RPMI7951 (cell line): ENCODE measurements around the gene PPP6R2. TPM values are rescaled to one million over a fixed set of nuclear protein-coding genes. Genes with fewer than 3 reads are reported as not detected.

Experiments
- DNase-seq: peaks from one replicate; pipeline ENCODE4 v3.0.0-alpha.2; 2012; ENCODE audit warnings: low read depth
- total RNA-seq: library from RNA; depleted of rRNA; stranded (reverse); fragments of >200 nt; shearing (Covaris generic); gene quantifications from 2 replicates; pipeline ENCODE4 v1.2.3, GENCODE V29; 2014; rRNA removed

PPP6R2 gene
- total RNA-seq, 1 experiment from 2014 or later: 15.3 TPM

- DNase-seq: no peak
Measured at GRCh38 chr22:50483977-50484853, 141.1 kb downstream of the PPP6R2 start.

- peak; percentile 34 for DNase-seq
Measured at GRCh38 chr22:50485221-50486131, 142.3 kb downstream of the PPP6R2 start.

DNA sequence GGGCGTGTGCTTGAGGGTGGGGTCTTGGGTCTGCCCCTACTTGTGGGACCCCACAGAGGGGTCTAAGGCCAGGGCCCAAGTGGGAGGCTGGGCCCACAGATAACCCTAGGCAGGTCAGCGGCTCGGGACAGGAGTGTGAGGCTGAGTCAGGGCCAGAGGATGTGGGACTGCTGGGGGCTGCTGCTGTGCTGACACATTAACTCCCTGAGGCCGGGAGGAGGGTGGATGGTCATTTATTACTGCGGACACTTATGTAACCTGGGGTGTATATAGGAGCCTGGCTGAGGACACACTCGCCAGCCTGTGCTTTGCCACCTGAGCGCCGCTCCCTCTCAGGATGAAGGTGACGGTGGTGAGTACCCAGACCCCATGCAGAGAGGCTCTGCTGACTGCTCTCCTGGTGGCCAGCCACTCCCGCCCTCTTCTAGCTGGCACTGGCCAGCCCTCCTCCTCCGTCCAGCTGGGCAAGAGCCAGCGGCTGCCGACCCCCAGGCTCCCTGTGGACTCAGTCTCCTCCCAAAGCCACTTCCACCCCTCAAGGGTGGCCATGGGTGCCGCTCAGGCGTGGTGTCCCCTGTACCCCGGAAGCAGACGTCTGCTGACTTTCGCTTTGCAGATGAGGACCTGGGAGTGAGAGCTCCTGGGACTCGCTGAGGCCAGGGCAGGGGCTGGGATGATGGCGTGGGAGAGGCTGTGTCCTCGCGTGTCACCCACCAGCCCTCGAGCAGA, 143.6 kb downstream of the PPP6R2 start, which contains the start of gene MIOX:
MIOX (plus strand) TSS at position 299 of the 729 bp plus-strand sequence; CDS start at position 338, 39 bp downstream.
- DNase-seq: peak; percentile 48

GRCh38 chr22:50487290-50488005, 144.3 kb downstream of the PPP6R2 start:
- DNase-seq: no peak

GRCh38 chr22:50488006-50488677, 145.0 kb downstream of the PPP6R2 start:
- DNase-seq: no peak

DNA sequence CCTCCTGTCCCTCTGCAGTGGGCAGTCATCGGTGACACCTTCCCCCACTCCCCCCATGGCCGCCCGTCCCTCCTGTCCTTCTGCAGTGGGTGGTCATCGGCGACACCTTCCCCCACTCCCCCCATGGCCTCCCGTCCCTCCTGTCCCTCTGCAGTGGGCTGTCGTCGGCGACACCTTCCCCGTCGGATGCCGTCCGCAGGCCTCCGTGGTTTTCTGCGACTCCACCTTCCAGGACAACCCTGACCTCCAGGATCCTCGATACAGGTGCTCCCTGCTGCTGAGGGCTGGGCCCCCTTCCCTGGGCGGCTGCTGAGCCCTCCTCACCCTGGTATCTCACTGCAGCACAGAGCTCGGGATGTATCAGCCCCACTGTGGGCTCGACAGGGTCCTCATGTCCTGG, 145.8 kb downstream of the PPP6R2 start:
- no peak for DNase-seq

GRCh38 chr22:50489363-50490243, 146.5 kb downstream of the PPP6R2 start:
- DNase-seq: no peak

DNA sequence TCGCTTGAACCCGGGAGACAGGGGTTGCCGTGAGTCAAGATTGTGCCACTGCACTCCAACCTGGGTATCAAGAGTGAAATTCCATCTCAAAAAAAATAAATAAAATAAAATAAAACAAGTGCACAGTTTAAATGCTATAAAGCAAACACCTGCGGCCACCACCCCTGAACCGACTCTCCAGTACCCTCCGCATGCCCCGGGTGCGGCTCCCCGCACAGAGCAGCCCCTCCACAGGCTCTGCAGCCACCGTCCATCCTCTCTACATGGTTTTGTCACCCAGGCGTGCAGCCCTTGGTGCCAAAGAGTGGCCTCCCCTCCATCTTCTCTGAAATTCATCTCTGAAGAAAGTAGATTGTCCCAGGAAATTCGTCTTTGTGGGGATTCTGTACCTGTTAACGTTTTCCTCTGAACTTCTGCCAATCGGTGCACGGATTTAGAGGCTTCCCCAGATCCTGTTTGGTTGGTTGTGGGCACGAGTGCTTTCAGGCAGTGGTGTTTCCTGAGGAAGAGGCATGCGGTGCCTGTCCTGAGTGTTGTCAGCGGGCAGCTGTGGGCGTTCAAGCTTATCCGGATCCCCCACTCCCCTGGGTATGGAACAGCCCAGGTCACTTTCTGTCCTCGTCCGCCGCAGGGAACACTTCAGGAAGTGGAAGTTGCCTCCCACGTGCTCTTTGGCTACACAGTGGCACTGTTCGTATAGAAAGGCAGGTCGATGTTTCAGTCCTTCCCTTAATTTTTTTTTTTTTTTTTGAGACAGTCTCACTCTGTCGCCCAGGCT, 147.6 kb downstream of the PPP6R2 start:
- DNase-seq: no peak

Other genes starting within 250 kb of the PPP6R2 start
- gene PANX2, start 172.6 kb upstream of the PPP6R2 start, total RNA-seq: 0.49 TPM in 1 of 2 replicates, not detected in the other
- 11.2 and 11.6 TPM in 2 replicates for gene TRABD, start 157.4 kb upstream of the PPP6R2 start, total RNA-seq
- 9.4 and 13.7 TPM in 2 replicates for gene SELENOO, start 142.3 kb upstream of the PPP6R2 start, total RNA-seq
- 6.7 and 7.1 TPM in 2 replicates for gene TUBGCP6, start 98.3 kb upstream of the PPP6R2 start, total RNA-seq
- gene HDAC10, start 92.1 kb upstream of the PPP6R2 start, total RNA-seq: 4.2 and 5.0 TPM in 2 replicates
- 6.7 and 13.2 TPM in 2 replicates for gene MAPK12, start 81.6 kb upstream of the PPP6R2 start, total RNA-seq
- 1.8 TPM in 2 replicates for gene MAPK11, start 72.9 kb upstream of the PPP6R2 start, total RNA-seq
- 27.6 and 37.1 TPM in 2 replicates for gene PLXNB2, start 35.7 kb upstream of the PPP6R2 start, total RNA-seq
- gene DENND6B, start 16.3 kb upstream of the PPP6R2 start, total RNA-seq: 0.68 and 2.2 TPM in 2 replicates
- gene SBF1, start 131.7 kb downstream of the PPP6R2 start, total RNA-seq: 21.5 and 34.1 TPM in 2 replicates
- 0.20 and 0.24 TPM in 2 replicates for gene ADM2, start 138.2 kb downstream of the PPP6R2 start, total RNA-seq
- gene MIOX, start 143.5 kb downstream of the PPP6R2 start, total RNA-seq: 0.12 TPM in 1 of 2 replicates, not detected in the other
- gene LMF2, start 164.4 kb downstream of the PPP6R2 start, total RNA-seq: 20.5 and 24.9 TPM in 2 replicates
- 53.3 and 61.6 TPM in 2 replicates for gene NCAPH2, start 164.9 kb downstream of the PPP6R2 start, total RNA-seq
- gene SCO2, start 182.3 kb downstream of the PPP6R2 start, total RNA-seq: 5.0 and 9.2 TPM in 2 replicates
- 16.5 and 27.5 TPM in 2 replicates for gene TYMP, start 186.7 kb downstream of the PPP6R2 start, total RNA-seq
- not detected in 2 replicates for gene KLHDC7B, start 202.6 kb downstream of the PPP6R2 start, total RNA-seq
- not detected in 2 replicates for gene SYCE3, start 219.6 kb downstream of the PPP6R2 start, total RNA-seq
- 4.8 and 5.0 TPM in 2 replicates for gene CPT1B, start 235.1 kb downstream of the PPP6R2 start, total RNA-seq
- 24.2 and 26.1 TPM in 2 replicates for gene CHKB, start 239.5 kb downstream of the PPP6R2 start, total RNA-seq